Effector memory CD4-positive, alpha-beta T cell (primary cell): Measurements from ENCODE around the gene BORCS5.

Source experiments
- DNase-seq, 3 donors: peaks; one replicate each; pipeline ENCODE4 v3.0.0-alpha.2; 2020
- H3K27ac ChIP-seq: 2 replicates; pipeline ENCODE4 v1.7.0; 2013; ENCODE audit warnings: mild to moderate bottlenecking, low read length, moderate library complexity; ENCODE audit not compliant: insufficient read depth, poor library complexity, severe bottlenecking
- H3K27me3 ChIP-seq: replicated peaks from 2 replicates; pipeline ENCODE4 v1.7.0; 2013; ENCODE audit warnings: mild to moderate bottlenecking, low read length; ENCODE audit not compliant: insufficient read depth, control insufficient read depth, poor library complexity, severe bottlenecking
- H3K36me3 ChIP-seq: 2 replicates; pipeline ENCODE4 v1.7.0; 2013; ENCODE audit warnings: mild to moderate bottlenecking, low read length, moderate library complexity; ENCODE audit not compliant: control insufficient read depth, insufficient read depth
- H3K4me1 ChIP-seq: 2 replicates; pipeline ENCODE4 v1.7.0; 2013; ENCODE audit warnings: low read length, mild to moderate bottlenecking; ENCODE audit not compliant: control insufficient read depth, insufficient read depth, poor library complexity, severe bottlenecking
- H3K4me3 ChIP-seq: 2 replicates; pipeline ENCODE4 v1.7.0; 2013; ENCODE audit warnings: low read length, low read depth, mild to moderate bottlenecking; ENCODE audit not compliant: insufficient read depth, poor library complexity, severe bottlenecking
- H3K9me3 ChIP-seq: 2 replicates; pipeline ENCODE4 v1.7.0; 2013; ENCODE audit warnings: mild to moderate bottlenecking, low read length, moderate library complexity; ENCODE audit not compliant: control insufficient read depth

BORCS5 gene

GRCh38 chr12:12353276-12353675 lies 3.6 kb upstream of the BORCS5 start:
- H3K4me1 ChIP-seq: peaks cover 11% of the 10 kb centered on the region
- no peak overlapping the region for H3K4me3 ChIP-seq
- H3K9me3 ChIP-seq: no peaks in the 10 kb centered on the region
- no peak for DNase-seq
- H3K27ac ChIP-seq: no peak overlapping the region
- no peaks in the 10 kb centered on the region for H3K27me3 ChIP-seq
- no peaks in the 10 kb centered on the region for H3K36me3 ChIP-seq

- Histone ChIP-seq H3K9me3 (no peaks in the 10 kb centered on the region), H3K27me3 (no peaks in the 10 kb centered on the region), H3K27ac (no peak overlapping the region), H3K4me3 (no peak overlapping the region), H3K36me3 (no peaks in the 10 kb centered on the region), H3K4me1 (peaks cover 11% of the 10 kb centered on the region)
- DNase-seq: no peak
Measured at GRCh38 chr12:12353807-12354206, 3.1 kb upstream of the BORCS5 start.

GRCh38 chr12:12356467-12356895 lies 397 bp upstream of the BORCS5 start:
- Histone ChIP-seq H3K27me3 (no peaks in the 10 kb centered on the region), H3K4me1 (no peaks in the 10 kb centered on the region), H3K4me3 (peak overlapping the region; percentile 83), H3K9me3 (no peaks in the 10 kb centered on the region), H3K27ac (peak overlapping the region; percentile 96), H3K36me3 (peaks cover 3% of the 10 kb centered on the region)
- no peak for DNase-seq

- Histone ChIP-seq H3K27me3 (no peaks in the 10 kb centered on the region), H3K36me3 (peaks cover 12% of the 10 kb centered on the region), H3K4me3 (peak overlapping the region; percentile 83), H3K4me1 (no peaks in the 10 kb centered on the region), H3K27ac (peak overlapping the region; percentile 96), H3K9me3 (no peaks in the 10 kb centered on the region)
- DNase-seq: no peak
Measured at GRCh38 chr12:12357719-12358461, 1.0 kb downstream of the BORCS5 start.

- peak overlapping the region; percentile 83 for H3K4me3 ChIP-seq
Measured at GRCh38 chr12:12358528-12358927, 1.6 kb downstream of the BORCS5 start.

GRCh38 chr12:12364787-12365445 lies 8.0 kb downstream of the BORCS5 start:
- H3K9me3 ChIP-seq: no peaks in the 10 kb centered on the region
- H3K4me1 ChIP-seq: peaks cover 4% of the 10 kb centered on the region
- no peak for DNase-seq
- no peak overlapping the region for H3K27ac ChIP-seq
- no peaks in the 10 kb centered on the region for H3K27me3 ChIP-seq
- peaks cover 14% of the 10 kb centered on the region for H3K36me3 ChIP-seq
- no peak overlapping the region for H3K4me3 ChIP-seq

More at GRCh38 chr12:12358528-12358927, 1.6 kb downstream of the BORCS5 start:
- peak overlapping the region; percentile 96 for H3K27ac ChIP-seq
- no peaks in the 10 kb centered on the region for H3K4me1 ChIP-seq
- no peaks in the 10 kb centered on the region for H3K9me3 ChIP-seq
- no peak for DNase-seq
- no peaks in the 10 kb centered on the region for H3K27me3 ChIP-seq
- peaks cover 14% of the 10 kb centered on the region for H3K36me3 ChIP-seq

GRCh38 chr12:12365446-12365802 lies 8.5 kb downstream of the BORCS5 start:
- no peak for DNase-seq
- no peaks in the 10 kb centered on the region for H3K9me3 ChIP-seq
- peaks cover 4% of the 10 kb centered on the region for H3K4me1 ChIP-seq
- H3K27ac ChIP-seq: no peak overlapping the region
- no peaks in the 10 kb centered on the region for H3K27me3 ChIP-seq
- no peak overlapping the region for H3K4me3 ChIP-seq
- H3K36me3 ChIP-seq: peaks cover 14% of the 10 kb centered on the region

- H3K4me3 ChIP-seq: no peak overlapping the region
- H3K36me3 ChIP-seq: peaks cover 15% of the 10 kb centered on the region
- DNase-seq: no peak
- peaks cover 4% of the 10 kb centered on the region for H3K4me1 ChIP-seq
- H3K27me3 ChIP-seq: no peaks in the 10 kb centered on the region
- no peak overlapping the region for H3K27ac ChIP-seq
- no peaks in the 10 kb centered on the region for H3K9me3 ChIP-seq
Measured at GRCh38 chr12:12365931-12366431, 9.1 kb downstream of the BORCS5 start.

GRCh38 chr12:12366701-12367481 lies 10.0 kb downstream of the BORCS5 start:
- Histone ChIP-seq H3K36me3 (peaks cover 15% of the 10 kb centered on the region), H3K9me3 (no peaks in the 10 kb centered on the region), H3K4me1 (peaks cover 4% of the 10 kb centered on the region), H3K4me3 (no peak overlapping the region), H3K27me3 (no peaks in the 10 kb centered on the region), H3K27ac (no peak overlapping the region)
- no peak for DNase-seq
